Middle frontal gyrus (tissue), 1 donor: ENCODE measurements around the gene PIEZO1.

Experiments
- DNase-seq: peaks from one replicate; pipeline ENCODE4 v3.0.0-alpha.2; 2015; ENCODE audit warnings: low spot score; ENCODE audit errors: extremely low spot score

PIEZO1 gene

GRCh38 chr16:88753191-88753590, 31.8 kb downstream of the PIEZO1 start:
- no peak for DNase-seq

- DNase-seq: no peak
Observed at GRCh38 chr16:88752386-88753002, 32.5 kb downstream of the PIEZO1 start.

GRCh38 chr16:88750854-88751253, 34.2 kb downstream of the PIEZO1 start:
- DNase-seq: no peak

- no peak for DNase-seq
Observed at GRCh38 chr16:88749358-88749757, 35.7 kb downstream of the PIEZO1 start.

- no peak for DNase-seq
Observed at GRCh38 chr16:88748364-88748763, 36.7 kb downstream of the PIEZO1 start.

GRCh38 chr16:88747588-88748301, 37.3 kb downstream of the PIEZO1 start:
- DNase-seq: no peak

- no peak for DNase-seq
Observed at GRCh38 chr16:88746506-88746905, 38.5 kb downstream of the PIEZO1 start.

GRCh38 chr16:88744577-88745521, 40.2 kb downstream of the PIEZO1 start:
- DNase-seq: no peak

- DNase-seq: no peak
Observed at GRCh38 chr16:88743693-88744576, 41.1 kb downstream of the PIEZO1 start.

- no peak for DNase-seq
Observed at GRCh38 chr16:88742896-88743605, 42.0 kb downstream of the PIEZO1 start.

GRCh38 chr16:88741368-88741767, 43.7 kb downstream of the PIEZO1 start:
- no peak for DNase-seq

GRCh38 chr16:88740727-88741055, 44.3 kb downstream of the PIEZO1 start:
- no peak for DNase-seq

GRCh38 chr16:88739977-88740726, 44.9 kb downstream of the PIEZO1 start:
- no peak for DNase-seq

GRCh38 chr16:88739139-88739976, 45.7 kb downstream of the PIEZO1 start:
- DNase-seq: no peak

GRCh38 chr16:88738151-88739084, 46.6 kb downstream of the PIEZO1 start:
- no peak for DNase-seq

GRCh38 chr16:88737298-88738150, 47.5 kb downstream of the PIEZO1 start:
- DNase-seq: no peak

GRCh38 chr16:88736496-88736895, 48.5 kb downstream of the PIEZO1 start:
- no peak for DNase-seq
